NCI-H2196 treated with DMSO at 0.1 percent for 48 hours (cell line): Measurements from ENCODE around the gene GPBAR1.
A peak's percentile ranks its signal among the peaks of the same experiment; 100 is the strongest.

Experiments used
- DNase-seq: peaks from one replicate; lab custom pipeline; 2025; ENCODE audit not compliant: unreplicated experiment; lab: John Stamatoyannopoulos, UW

Gene GPBAR1

GRCh38 chr2:218260742-218261422 is at the start of gene GPBAR1:
Gene GPBAR1, plus strand, starts transcription at chr2:218261015. Its CDS starts 1,710 bp downstream, at chr2:218262725.
- no peak for DNase-seq

GRCh38 chr2:218214116-218214515 is 46.7 kb upstream of the GPBAR1 start:
- DNase-seq = no peak

DNA sequence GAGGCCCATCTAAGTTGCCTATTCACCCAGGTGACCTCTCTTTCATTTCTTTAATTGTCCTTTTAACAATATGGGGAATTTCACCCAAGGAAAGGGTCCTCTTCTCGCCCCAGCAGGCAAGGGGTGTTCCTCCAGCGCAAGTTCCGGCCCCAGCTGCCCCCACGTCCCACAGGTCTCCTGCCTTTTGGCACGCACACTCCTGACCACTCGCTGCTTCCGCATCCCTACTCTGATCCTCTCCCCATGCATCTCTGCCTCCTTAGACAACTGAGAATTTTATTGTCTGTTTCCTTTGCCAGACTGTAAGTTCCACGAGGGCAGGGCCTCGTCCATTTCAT is 44.5 kb upstream of the GPBAR1 start:
- no peak for DNase-seq

- DNase-seq = peak; percentile 81
These were observed 44.0 kb upstream of the GPBAR1 start, which contains the start of gene ARPC2 for GRCh38 chr2:218216674-218217359. Gene ARPC2, plus strand, starts transcription at chr2:218217189. Its CDS starts 282 bp downstream, at chr2:218217471.

DNA sequence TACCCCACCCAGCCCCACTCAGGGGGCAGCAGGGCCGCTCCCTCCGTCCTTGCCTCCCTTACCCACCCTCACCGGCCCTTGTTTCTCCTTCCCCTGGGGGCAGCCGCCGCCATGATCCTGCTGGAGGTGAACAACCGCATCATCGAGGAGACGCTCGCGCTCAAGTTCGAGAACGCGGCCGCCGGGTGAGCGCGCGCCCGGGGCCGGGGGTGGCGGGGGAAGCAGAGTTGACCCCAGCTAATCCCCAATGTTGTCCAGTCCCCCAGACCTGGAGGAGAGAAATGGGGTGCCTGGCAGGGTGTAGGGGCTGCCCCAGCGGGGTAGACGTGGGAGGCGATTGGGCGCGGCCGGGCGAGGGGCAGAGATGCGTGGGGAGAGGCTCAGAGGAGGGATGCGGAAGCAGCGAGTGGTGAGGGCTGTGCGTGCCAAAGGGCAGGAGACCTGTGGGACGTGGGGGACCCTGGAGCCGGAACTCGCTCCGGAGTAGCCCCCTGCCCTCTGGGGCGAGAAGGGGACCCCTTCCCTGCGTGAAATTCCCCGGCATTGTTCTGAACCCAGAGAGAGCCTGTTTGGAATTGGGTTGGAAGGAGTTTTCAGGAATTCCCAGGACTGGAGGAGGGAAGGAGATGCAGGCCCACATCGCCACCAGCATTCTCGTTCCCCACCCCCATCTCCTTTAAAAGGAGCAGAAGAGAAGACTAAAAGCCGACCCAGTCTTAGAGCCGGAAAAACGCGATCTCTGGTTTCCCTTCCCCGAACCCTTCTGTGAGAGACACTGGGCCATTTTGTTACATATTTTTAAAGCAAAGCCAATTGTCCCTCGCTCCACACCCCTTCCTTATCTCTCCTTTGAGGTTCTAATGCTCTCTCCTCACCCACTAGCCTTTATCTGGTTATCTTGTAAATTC is 43.2 kb upstream of the GPBAR1 start:
- no peak for DNase-seq

DNA sequence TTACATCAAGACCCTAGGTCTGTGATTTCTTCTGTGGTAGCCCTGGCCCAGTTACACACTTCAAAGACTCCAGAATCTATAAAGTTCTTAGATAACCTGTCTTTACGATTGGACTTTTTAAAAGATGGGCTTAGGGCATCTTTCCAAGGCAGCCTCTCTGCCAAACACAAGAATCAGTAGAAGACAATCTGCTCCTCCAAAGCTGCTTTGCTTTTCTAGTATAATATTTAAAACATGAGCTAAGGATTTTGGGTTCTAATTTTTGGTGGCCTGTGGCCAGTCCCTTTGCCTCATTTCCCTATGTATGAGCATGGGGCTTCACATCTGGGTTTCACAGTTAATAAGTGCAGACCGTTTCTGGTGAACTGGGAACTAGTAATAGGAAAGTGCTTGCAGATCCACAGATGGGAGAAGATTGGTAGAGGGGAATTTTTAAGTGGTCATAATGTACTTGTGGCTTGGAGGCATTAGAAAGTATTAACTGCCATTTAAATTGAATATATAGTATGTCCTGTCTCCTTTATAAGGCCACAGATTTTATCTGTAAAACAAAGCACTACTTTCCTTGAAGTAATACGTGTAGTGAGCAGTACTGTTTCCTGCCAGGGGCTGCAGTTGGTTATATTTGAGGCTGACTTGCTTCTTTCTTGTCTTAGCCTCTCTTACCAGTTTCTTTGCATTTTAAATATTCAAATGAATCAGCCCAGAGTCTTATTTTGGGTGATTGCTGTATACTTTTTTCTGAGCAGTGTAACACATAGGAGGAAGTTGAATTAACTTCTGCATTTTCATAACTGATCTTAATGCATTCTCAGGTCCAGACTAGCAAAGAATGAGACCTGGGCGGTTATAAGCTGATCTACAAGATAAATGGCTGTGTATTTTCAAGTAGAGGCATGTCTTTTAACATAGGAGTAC is 42.3 kb upstream of the GPBAR1 start:
- no peak for DNase-seq

- no peak for DNase-seq
These were observed 40.9 kb upstream of the GPBAR1 start for GRCh38 chr2:218219934-218220333.

DNA sequence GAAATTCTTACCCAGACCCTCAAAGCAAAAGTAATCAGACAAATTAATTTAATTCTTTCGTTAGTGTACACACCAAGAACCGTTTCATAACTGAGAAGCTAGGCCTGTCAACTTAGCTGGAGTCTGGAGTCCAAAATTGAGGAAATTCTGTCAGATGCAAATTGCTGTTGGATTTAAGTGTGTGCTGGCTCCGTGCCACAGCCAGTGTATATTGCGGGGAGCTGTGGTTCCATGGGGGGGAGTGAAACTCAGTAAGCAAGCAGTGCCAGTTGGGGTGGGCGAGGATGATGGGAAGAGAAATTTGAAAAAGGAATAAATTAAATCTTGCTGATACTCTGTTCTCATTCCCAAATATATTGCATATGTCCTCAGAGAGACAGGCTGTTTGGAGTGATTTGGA is 39.8 kb upstream of the GPBAR1 start:
- no peak for DNase-seq

DNA sequence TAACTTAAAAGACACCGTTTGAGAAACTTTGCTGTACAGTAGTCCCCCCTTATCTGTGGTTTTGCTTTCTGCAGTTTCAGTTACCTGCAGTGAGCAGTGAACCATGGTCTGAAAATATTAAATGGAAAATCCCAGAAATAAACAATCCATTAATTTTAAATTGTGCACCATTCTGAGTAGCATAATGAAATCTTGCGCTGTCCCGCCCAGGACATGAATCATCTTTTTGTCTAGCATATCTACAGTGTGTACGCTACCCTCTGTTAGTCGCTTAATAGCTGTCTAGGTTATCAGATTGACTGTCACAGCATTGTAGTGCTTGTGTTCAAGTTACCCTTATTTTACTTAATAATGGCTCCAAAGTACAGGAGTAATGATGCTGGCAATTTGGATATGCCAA is 37.8 kb upstream of the GPBAR1 start:
- no peak for DNase-seq

GRCh38 chr2:218224186-218224585 is 36.6 kb upstream of the GPBAR1 start:
- DNase-seq = no peak

- DNase-seq = no peak
These were observed 33.9 kb upstream of the GPBAR1 start for GRCh38 chr2:218226903-218227302.

- no peak for DNase-seq
These were observed 32.3 kb upstream of the GPBAR1 start for GRCh38 chr2:218228366-218229090.

GRCh38 chr2:218229239-218229638 is 31.6 kb upstream of the GPBAR1 start:
- DNase-seq = no peak

DNA sequence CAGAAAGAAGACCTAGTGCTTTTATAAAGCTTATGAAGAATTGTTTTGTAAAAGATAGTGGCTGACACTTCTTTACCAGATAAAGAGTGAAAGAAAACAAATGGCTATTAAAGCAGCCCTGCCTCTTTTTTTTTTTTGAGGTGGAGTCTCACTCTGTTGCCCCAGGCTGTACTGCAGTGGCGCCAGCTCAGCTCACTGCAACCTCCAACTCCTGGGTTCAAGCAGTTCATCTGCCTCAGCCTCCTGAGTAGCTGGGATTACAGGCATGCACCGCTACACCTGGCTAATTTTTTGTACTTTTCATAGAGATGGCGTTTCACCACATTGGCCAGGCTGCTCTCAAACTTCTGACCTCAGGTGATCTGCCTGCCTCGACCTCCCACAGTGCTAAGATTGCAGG is 31.0 kb upstream of the GPBAR1 start:
- DNase-seq = no peak

DNA sequence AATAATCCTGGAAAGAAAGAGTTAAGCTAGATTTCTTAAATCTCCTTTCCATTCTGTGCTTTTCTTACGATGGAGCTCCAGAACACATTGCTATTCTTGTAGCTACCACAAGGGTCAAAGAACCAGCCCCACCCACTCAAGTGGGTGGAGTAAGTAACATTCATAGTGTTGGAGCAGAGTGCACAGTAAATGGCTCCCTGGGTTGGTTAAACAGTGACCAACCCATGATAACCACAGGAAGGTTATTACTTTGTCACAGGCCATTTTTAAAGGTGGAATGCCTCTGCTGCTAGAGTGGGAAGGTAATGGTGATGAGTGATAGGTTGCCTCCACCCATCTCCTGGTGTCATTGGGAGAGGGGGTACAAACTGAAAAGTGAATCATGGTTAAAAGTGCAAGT is 29.9 kb upstream of the GPBAR1 start:
- no peak for DNase-seq

DNA sequence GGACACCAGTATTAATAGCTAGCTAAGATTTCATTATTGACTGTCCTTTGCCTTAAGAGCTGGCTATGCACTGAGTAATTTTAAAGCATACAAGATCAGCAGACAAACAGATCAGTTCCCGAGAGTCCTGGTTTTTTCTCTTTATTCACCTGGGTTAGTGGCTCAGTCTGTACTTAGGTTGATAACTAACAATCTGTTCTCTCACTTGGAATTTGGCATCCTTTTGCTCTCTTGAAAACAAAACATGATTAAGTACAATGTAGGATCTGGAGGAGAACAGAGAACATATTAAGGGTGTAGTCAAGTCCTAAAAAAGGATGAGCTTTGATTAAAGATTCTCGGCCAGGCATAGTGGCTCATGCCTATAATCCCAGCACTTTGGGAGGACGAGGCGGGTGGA is 27.3 kb upstream of the GPBAR1 start:
- no peak for DNase-seq

- DNase-seq = no peak
These were observed 26.3 kb upstream of the GPBAR1 start for GRCh38 chr2:218234521-218234920.

DNA sequence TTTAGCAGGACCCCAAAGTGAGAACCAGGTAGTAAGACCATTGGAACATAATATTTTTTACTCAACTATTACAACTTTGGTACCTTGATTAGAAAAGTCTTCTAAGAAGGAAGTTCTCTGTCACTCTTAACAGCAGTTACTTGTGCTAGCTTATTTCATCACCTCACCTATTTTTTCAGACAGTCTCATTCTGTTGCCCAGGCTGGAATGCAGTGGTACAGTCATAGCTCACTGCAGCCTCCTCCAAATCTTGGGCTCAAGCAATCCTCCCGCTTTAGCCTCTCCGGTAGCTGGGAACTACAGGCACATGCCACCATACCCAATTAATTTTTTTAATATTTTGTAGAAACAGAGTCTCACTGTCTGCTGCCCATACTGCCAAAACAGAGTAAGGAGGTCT is 25.8 kb upstream of the GPBAR1 start:
- no peak for DNase-seq

- DNase-seq = no peak
These were observed 24.0 kb upstream of the GPBAR1 start for GRCh38 chr2:218236829-218237228.

DNA sequence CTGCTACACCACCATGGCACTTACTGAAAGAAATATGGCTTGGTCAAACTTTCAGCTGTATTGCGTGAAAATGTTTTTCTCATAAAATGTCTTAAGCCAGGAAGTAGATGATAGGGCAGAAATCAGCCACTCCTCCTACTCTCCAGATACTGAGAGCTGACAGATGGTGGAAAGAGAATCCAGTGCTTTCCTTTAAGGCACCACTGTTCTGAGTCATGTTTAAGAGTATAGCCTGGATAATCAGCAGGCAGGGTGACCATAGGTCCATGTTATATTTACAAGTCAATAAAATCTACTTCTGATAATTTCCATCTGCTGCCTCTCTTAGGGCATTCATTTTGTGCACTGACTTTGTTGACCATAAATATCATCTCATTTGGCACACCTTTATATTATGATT is 21.9 kb upstream of the GPBAR1 start:
- no peak for DNase-seq
